ENCODE measurements around the gene SLC2A13.

DNA sequence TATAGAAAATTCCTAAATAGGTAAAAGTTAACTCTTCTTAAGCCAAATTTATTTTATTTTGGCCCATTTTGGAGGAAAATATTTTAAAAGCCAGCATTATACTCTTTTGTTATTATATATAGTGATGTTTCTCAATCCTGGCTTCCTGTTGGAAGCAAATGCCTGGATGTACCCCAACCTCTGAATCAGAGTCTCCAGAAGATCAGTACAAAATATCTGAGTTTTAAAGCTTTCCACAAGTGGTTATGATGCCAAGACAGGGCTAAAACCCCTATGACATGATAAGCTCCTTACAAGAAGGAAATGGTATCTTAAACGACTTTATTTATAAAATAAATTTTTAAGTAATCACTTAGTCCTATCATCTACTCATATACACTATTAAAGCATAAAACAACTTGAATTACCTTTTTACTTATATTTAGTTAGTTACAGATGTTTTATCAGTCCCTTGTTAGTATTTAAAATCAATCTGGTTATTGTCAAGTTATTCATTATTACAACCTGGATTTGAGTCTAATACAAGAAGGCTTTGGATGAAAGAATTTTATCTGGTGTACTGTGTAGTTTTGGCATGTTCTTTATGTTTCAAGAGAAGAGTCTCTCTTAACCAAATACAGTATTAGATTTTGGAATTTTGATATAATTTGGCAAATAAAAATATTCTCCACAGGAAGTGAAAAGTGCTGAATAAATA, 238.1 kb downstream of the SLC2A13 start:
- TF ChIP-seq, protein P1, sequence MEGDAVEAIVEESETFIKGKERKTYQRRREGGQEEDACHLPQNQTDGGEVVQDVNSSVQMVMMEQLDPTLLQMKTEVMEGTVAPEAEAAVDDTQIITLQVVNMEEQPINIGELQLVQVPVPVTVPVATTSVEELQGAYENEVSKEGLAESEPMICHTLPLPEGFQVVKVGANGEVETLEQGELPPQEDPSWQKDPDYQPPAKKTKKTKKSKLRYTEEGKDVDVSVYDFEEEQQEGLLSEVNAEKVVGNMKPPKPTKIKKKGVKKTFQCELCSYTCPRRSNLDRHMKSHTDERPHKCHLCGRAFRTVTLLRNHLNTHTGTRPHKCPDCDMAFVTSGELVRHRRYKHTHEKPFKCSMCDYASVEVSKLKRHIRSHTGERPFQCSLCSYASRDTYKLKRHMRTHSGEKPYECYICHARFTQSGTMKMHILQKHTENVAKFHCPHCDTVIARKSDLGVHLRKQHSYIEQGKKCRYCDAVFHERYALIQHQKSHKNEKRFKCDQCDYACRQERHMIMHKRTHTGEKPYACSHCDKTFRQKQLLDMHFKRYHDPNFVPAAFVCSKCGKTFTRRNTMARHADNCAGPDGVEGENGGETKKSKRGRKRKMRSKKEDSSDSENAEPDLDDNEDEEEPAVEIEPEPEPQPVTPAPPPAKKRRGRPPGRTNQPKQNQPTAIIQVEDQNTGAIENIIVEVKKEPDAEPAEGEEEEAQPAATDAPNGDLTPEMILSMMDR (IDR thresholded peaks at IDR 0.05), result no peak
- no peak for TF ChIP-seq POLR2A (IDR thresholded peaks at IDR 0.05)
